RWPE2 (cell line): ENCODE measurements around the gene SLC35C1.

Experiments used
- ATAC-seq: fragments of 200-7000 bp; cut with Tn5 transposase; 3 replicates; pipeline ENCODE4 v1.9.1; 2021; ENCODE audit warnings: low read depth
- DNase-seq: peaks from one replicate; pipeline ENCODE4 v3.0.0-alpha.2; 2020; ENCODE audit warnings: low spot score
- H3K27ac ChIP-seq: fragments of 450-650 bp; 2 replicates; pipeline ENCODE4 v1.5.1; 2017; ENCODE audit warnings: mild to moderate bottlenecking; ENCODE audit not compliant: poor library complexity, severe bottlenecking
- H3K27me3 ChIP-seq: fragments of 250-450 bp; sonication (Bioruptor Pico); 2 replicates; pipeline ENCODE4 v1.5.1; 2021; ENCODE audit warnings: mild to moderate bottlenecking, moderate library complexity; ENCODE audit not compliant: insufficient read depth, poor library complexity, severe bottlenecking
- H3K36me3 ChIP-seq: fragments of 250-450 bp; sonication (Bioruptor Pico); 2 replicates; pipeline ENCODE4 v1.5.1; 2020; ENCODE audit warnings: low read depth, mild to moderate bottlenecking, moderate library complexity
- H3K4me1 ChIP-seq: fragments of 250-450 bp; sonication (Bioruptor Pico); 2 replicates; pipeline ENCODE4 v1.5.1; 2021; ENCODE audit warnings: mild to moderate bottlenecking, moderate library complexity; ENCODE audit not compliant: insufficient read depth, poor library complexity, severe bottlenecking
- H3K4me3 ChIP-seq: fragments of 250-450 bp; sonication (Bioruptor Pico); 2 replicates; pipeline ENCODE4 v1.5.1; 2021; ENCODE audit warnings: mild to moderate bottlenecking, moderate library complexity; ENCODE audit not compliant: severe bottlenecking
- H3K9me3 ChIP-seq: fragments of 250-450 bp; sonication (Bioruptor Pico); 2 replicates; pipeline ENCODE4 v1.5.1; 2021; ENCODE audit warnings: mild to moderate bottlenecking, moderate library complexity; ENCODE audit not compliant: severe bottlenecking
- TF ChIP-seq, protein P1 (sequence below): fragments of 450-650 bp; IDR thresholded peaks from one replicate; pipeline ENCODE4 v1.5.1; 2017; ENCODE audit warnings: mild to moderate bottlenecking, moderate library complexity; ENCODE audit not compliant: poor library complexity, severe bottlenecking

SLC35C1 gene

GRCh38 chr11:45795379-45795778 lies 9.6 kb upstream of the SLC35C1 start:
- H3K27me3 ChIP-seq, result no peaks in the 10 kb centered on the region
- DNase-seq (no peak), ATAC-seq (no peak)
- H3K4me3 ChIP-seq, result no peak overlapping the region
- H3K4me1 ChIP-seq, result no peaks in the 10 kb centered on the region
- no peaks in the 10 kb centered on the region for H3K36me3 ChIP-seq
- H3K9me3 ChIP-seq, result no peaks in the 10 kb centered on the region
- H3K27ac ChIP-seq, result no peak overlapping the region
- TF ChIP-seq, protein P1, sequence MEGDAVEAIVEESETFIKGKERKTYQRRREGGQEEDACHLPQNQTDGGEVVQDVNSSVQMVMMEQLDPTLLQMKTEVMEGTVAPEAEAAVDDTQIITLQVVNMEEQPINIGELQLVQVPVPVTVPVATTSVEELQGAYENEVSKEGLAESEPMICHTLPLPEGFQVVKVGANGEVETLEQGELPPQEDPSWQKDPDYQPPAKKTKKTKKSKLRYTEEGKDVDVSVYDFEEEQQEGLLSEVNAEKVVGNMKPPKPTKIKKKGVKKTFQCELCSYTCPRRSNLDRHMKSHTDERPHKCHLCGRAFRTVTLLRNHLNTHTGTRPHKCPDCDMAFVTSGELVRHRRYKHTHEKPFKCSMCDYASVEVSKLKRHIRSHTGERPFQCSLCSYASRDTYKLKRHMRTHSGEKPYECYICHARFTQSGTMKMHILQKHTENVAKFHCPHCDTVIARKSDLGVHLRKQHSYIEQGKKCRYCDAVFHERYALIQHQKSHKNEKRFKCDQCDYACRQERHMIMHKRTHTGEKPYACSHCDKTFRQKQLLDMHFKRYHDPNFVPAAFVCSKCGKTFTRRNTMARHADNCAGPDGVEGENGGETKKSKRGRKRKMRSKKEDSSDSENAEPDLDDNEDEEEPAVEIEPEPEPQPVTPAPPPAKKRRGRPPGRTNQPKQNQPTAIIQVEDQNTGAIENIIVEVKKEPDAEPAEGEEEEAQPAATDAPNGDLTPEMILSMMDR, result no peak

DNA sequence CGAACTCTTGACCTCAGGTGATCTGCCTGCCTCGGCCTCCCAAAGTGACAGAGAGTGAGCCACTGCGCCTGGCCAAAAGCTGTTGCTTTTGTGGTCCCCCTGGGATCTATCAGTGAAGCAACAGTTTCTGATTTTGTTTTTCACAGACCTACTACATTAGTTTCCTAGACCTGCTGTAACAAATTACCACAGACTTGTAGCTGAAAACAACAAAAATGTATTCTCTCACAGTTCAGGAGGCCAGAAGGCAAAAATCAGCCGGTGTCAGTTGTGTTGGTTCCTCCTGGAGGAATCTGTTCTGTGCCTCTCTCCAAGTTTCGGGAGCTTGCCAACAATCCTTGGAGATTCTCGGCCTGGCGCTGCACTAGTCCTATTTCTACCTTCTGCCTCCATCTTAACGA lies 8.5 kb upstream of the SLC35C1 start:
- Histone ChIP-seq H3K36me3 (no peaks in the 10 kb centered on the region), H3K4me1 (no peaks in the 10 kb centered on the region), H3K9me3 (no peaks in the 10 kb centered on the region), H3K27ac (no peak overlapping the region), H3K27me3 (no peaks in the 10 kb centered on the region), H3K4me3 (no peak overlapping the region)
- TF ChIP-seq, protein P1, result no peak
- DNase-seq (no peak), ATAC-seq (no peak)

DNA sequence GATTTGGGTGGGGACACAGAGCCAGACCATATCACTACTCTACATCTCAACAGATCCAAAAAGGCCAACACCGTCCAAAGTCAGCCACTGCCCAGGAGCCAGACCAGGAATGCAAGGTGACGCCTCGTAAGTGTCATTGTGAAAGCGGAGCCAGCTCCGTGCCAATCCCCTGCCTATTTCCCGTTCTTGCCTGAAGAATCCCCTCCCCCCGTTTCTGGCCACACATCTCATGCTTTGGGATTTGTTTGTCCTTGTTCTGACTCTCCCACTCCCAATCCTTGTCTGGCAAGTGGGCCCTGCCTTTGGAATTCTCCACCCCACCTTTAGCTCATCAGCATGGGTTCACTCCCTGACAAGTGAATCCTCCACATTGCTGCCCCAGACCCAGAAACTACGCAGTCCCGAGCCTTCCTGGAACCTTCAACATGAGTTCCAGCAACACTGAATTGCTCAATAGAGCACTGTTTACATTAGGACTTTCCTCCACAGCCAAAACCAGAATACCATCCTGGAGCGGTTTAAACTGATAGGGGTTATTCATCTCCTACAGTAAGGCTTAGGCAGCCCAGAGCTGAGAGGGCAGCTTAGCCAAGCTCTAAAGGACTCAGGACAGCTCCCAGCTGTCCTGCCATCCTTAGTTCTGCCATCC lies 6.0 kb upstream of the SLC35C1 start:
- Histone ChIP-seq H3K4me1 (no peaks in the 10 kb centered on the region), H3K27me3 (no peaks in the 10 kb centered on the region), H3K36me3 (no peaks in the 10 kb centered on the region), H3K4me3 (no peak overlapping the region), H3K27ac (no peak overlapping the region), H3K9me3 (no peaks in the 10 kb centered on the region)
- TF ChIP-seq, protein P1, result no peak
- ATAC-seq (no peak), DNase-seq (no peak)

DNA sequence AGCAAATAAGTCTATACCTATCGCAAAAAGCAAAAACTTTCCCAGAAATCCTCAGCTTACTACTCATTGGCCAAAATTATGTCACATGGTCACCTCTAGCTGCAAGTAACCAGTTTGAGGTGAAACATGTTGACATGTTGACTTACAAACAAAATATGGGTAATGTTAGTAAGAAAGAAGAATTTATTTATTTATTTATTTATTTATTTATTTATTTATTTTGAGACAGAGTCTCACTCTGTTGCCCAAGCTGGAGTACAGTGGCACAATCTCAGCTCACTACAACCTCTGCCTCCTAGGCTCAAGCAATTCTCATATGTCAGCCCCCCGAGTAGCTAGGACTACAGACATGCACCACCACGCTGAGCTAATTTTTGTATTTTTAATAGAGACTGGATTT lies 5.4 kb upstream of the SLC35C1 start:
- Histone ChIP-seq H3K27ac (no peak overlapping the region), H3K4me3 (no peak overlapping the region), H3K36me3 (no peaks in the 10 kb centered on the region), H3K4me1 (no peaks in the 10 kb centered on the region), H3K9me3 (no peaks in the 10 kb centered on the region), H3K27me3 (no peaks in the 10 kb centered on the region)
- DNase-seq (no peak), ATAC-seq (no peak)
- TF ChIP-seq, protein P1, result no peak

DNA sequence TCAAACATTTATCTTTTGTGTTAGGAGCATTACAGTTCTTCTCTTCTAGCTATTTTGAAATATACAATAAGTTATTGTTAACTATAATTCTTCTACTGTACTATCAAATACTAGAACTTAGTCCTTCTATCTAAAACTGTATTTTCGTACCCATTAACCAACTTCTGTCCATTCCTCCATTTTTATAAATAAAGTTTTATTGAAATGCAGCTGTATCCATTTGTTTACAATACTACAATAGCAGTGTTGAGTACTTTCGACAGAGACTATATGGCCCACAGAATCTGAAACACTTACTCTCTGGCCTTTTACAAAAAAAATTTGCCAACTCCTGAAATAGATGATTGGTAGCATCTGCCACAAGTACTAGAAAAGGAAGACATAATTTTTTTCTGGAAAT lies 4.7 kb upstream of the SLC35C1 start:
- Histone ChIP-seq H3K9me3 (no peaks in the 10 kb centered on the region), H3K4me1 (no peaks in the 10 kb centered on the region), H3K4me3 (no peak overlapping the region), H3K27ac (no peak overlapping the region), H3K36me3 (no peaks in the 10 kb centered on the region), H3K27me3 (no peaks in the 10 kb centered on the region)
- TF ChIP-seq, protein P1, result no peak
- no peak for DNase-seq
- ATAC-seq, result no peak
